Psoas muscle (tissue), 8 donors: ENCODE measurements around the gene PPP2R1B. TPM values are rescaled to one million over a fixed set of nuclear protein-coding genes. Genes with fewer than 3 reads are reported as not detected.
A peak's percentile ranks its signal among the peaks of the same experiment; 100 is the strongest.

Source experiments
- ATAC-seq, 4 donors: fragments of 200-7000 bp; cut with Tn5 transposase; one replicate each; pipeline ENCODE4 v1.9.1; 2020; ENCODE audit warnings: moderate library complexity in 3 of 4, mild to moderate bottlenecking in 2 of 4
- DNase-seq, 2 donors: peaks; one replicate each; pipeline ENCODE4 v3.0.0-alpha.2; 2020
- H3K27ac ChIP-seq: fragments of 200-600 bp; one replicate; pipeline ENCODE4 v1.8.0; 2022
- H3K27me3 ChIP-seq, 3 donors: fragments of 200-600 bp in 1 of 3; one replicate each; pipeline versions ENCODE4 v1.6.1 to v1.8.0; 2013 to 2022; ENCODE audit warnings: low read length in 2 of 3, mild to moderate bottlenecking in 2 of 3, moderate library complexity in 1 of 3; ENCODE audit not compliant: insufficient read depth in 3 of 3
- H3K36me3 ChIP-seq, 2 donors: fragments of 200-600 bp in 1 of 2; one replicate each; pipeline versions ENCODE4 v1.6.1 to v1.8.0; 2013 to 2022; ENCODE audit warnings: low read depth in 1 of 2, mild to moderate bottlenecking in 1 of 2, moderate library complexity in 1 of 2; ENCODE audit not compliant: insufficient read depth in 1 of 2
- H3K4me1 ChIP-seq: fragments of 200-600 bp; one replicate; pipeline ENCODE4 v1.8.0; 2022
- H3K4me3 ChIP-seq: fragments of 200-600 bp; one replicate; pipeline ENCODE4 v1.8.0; 2022; ENCODE audit warnings: mild to moderate bottlenecking
- H3K9me3 ChIP-seq: fragments of 200-600 bp; one replicate; pipeline ENCODE4 v1.8.0; 2022
- CTCF ChIP-seq: fragments of 200-600 bp; IDR thresholded peaks from one replicate; pipeline ENCODE4 v1.8.0; 2022; ENCODE audit warnings: antibody characterized with exemption
- WGBS, 3 donors: extraction: QIAGEN DNeasy Blood & Tissue Kit; methylation state at CpG; one replicate each; pipeline versions ENCODE4 v1.1.6 to v1.1.7; 2013; 5-methylcytosine and 5-hydroxymethylcytosine counted together
- intact Hi-C, 2 donors: fragments of 100-400 bp; cut with DNase I; formaldehyde crosslinking; loops; one replicate each; pipeline versions ENCODE4 v1.11.0 to v1.14.2; 2022
- polyA plus RNA-seq, 3 donors: library from polyadenylated mRNA; stranded (reverse); fragments of 200-250 nt; gene quantifications; one replicate each; pipeline ENCODE4 v1.2.3, GENCODE V29; 2013
- total RNA-seq, 4 donors: library from RNA; stranded (reverse); fragmentation: NEBNext Ultra II Directional in 2 of 4; extraction: Animal tissue kit (Norgen Biotek cat#: 25700) in 2 of 4; gene quantifications; one replicate each; pipeline versions ENCODE4 v1.2.1 to v1.2.4, GENCODE V29; 2021 to 2023
- donor health status: healthy with polysubstance abuse.
- donor health status: DM: no; HTN: no; CAD: no; lungs with moderate emphysema.
- donor health status: Bipolar disorder and iron deficiency.
- donor health status: healthy.
- donor health status: DM: yes; HTN: yes; CAD: no.
- donor health status: DM: no; HTN: no; CAD: no.
- donor health status: DM: no; HTN: no; CAD: no.
- donor health status: DM: yes; HTN: yes; CAD: no.

Gene PPP2R1B
- total and polyA plus RNA-seq, 7 donors = 6.6 to 18.8 (median 10.7) TPM

- Histone ChIP-seq H3K36me3 (peaks cover 13 to 52% of the 10 kb centered on the region in 2 donors), H3K27me3 (no peaks in the 10 kb centered on the region), H3K4me1 (peaks cover 40% of the 10 kb centered on the region), H3K27ac (no peak overlapping the region), H3K9me3 (no peaks in the 10 kb centered on the region), H3K4me3 (no peak overlapping the region)
- ATAC-seq = no peak
- no peak for DNase-seq
- 93 to 95% (median 94%) methylated on average over 2 of the region's 2 CpGs for WGBS, 3 donors
- no peak for TF ChIP-seq CTCF
- intact Hi-C loops = loop anchor here in 1 of 2 donors (10.0 kb wide), 1 partner anchor 134 kb away; the partner anchor contains the start of gene SIK2
Measured at GRCh38 chr11:111739299-111739698, 26.9 kb downstream of the PPP2R1B start.

- Histone ChIP-seq H3K27ac (peak overlapping the region; percentile 91), H3K4me3 (no peak overlapping the region), H3K36me3 (peaks cover 6 to 36% of the 10 kb centered on the region in 2 donors), H3K9me3 (no peaks in the 10 kb centered on the region), H3K27me3 (no peaks in the 10 kb centered on the region), H3K4me1 (peaks cover 55% of the 10 kb centered on the region)
- TF ChIP-seq CTCF = no peak
- 24 to 36% (median 27%) methylated on average over 14 of the region's 14 CpGs for WGBS, 3 donors
- ATAC-seq (peak in 3 of 4 donors; percentile 5 to 22 (median 10)), DNase-seq (peak in 1 of 2 donors; percentile 25)
- intact Hi-C loops = loop anchor here in 1 of 2 donors (10.0 kb wide), 1 partner anchor 133 kb away; the partner anchor contains the start of gene SIK2
Measured at GRCh38 chr11:111737444-111738210, 28.6 kb downstream of the PPP2R1B start.

DNA sequence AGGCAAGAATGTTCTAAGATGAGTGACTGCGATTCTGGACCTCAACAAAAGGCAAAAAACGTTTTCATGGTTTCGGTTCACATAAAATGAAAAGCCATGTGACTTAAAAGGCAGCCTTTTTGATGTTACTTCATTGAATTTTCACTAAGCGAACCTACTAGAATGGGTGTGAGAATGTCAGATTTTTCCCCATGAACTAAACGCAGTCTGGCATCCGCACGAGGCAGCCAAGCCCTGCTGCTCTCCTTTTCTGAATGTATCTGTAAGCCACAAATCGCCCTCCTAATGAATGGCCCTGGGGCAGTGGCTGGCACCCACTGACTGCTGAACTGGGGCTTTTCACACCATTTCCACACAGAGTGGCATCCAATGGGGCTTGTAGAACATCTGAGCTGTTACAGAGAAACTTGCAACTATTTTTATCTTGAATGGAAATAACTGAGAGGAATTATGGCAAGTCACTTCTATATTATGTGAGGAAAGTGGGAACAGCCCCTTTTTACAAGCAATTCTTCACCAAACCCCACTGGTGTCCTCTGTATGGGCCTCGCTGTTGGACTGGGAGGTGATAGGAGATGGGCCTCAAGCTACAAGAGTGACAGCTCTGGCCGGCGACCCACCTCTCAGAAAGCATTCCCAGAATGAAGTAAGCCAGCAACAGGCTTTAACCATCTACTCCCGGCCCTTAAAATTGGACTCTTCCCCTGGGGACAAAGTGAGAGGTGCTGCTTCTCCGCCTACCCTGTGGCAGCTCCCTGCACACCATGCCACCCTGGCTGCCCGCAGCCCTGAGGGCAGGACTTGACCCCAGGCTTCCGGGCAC, 29.4 kb downstream of the PPP2R1B start:
- Histone ChIP-seq H3K4me3 (no peak overlapping the region), H3K9me3 (no peaks in the 10 kb centered on the region), H3K27me3 (no peaks in the 10 kb centered on the region), H3K27ac (peak overlapping the region; percentile 91), H3K4me1 (peaks cover 63% of the 10 kb centered on the region), H3K36me3 (peaks cover 6 to 28% of the 10 kb centered on the region in 2 donors)
- ATAC-seq (no peak), DNase-seq (no peak)
- TF ChIP-seq CTCF = no peak
- intact Hi-C loops = loop anchor here in 1 of 2 donors (10.0 kb wide), 1 partner anchor 132 kb away; the partner anchor contains the start of gene SIK2
- 60 to 71% (median 62%) methylated on average over 15 of the region's 15 CpGs for WGBS, 3 donors

DNA sequence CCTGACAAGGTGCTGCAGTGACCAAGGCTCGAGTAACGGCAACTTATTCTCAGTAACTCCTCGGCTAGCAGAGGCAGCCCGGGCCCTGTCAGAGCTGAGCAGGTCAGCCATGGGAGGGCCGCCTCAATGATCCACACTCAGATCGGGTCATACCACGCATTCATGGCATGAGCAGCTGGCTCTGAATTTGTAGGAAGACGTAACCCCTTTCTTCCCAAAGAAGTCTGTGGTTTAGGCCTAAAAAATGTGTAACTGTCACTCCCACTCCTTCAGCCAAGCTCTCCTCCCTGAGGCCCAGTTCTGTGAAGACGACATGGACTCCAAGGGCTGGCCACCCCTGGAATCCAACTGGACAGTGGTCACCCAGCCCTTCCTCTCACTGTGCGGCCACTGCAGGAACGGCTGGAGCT, 30.0 kb downstream of the PPP2R1B start:
- ATAC-seq (no peak), DNase-seq (peak in 1 of 2 donors; percentile 37)
- 31 to 38% (median 36%) methylated on average over 11 of the region's 11 CpGs for WGBS, 3 donors
- intact Hi-C loops = loop anchor here in 1 of 2 donors (10.0 kb wide), 1 partner anchor 131 kb away; the partner anchor contains the start of gene SIK2
- Histone ChIP-seq H3K9me3 (no peaks in the 10 kb centered on the region), H3K36me3 (peaks cover 5 to 21% of the 10 kb centered on the region in 2 donors), H3K27ac (peak overlapping the region; percentile 91), H3K4me3 (peak overlapping the region; percentile 60), H3K27me3 (no peaks in the 10 kb centered on the region), H3K4me1 (peaks cover 70% of the 10 kb centered on the region)
- TF ChIP-seq CTCF = no peak
